PC-9 (cell line): ENCODE data around the gene DNMBP. TPM values are rescaled to one million over a fixed set of nuclear protein-coding genes. Genes with fewer than 3 reads are reported as not detected.

Source experiments
- BruUV-seq: library from RNA; stranded (reverse); fragments of 400-500 nt; replicated peaks from 2 replicates; lab custom pipeline; 2021; lab: Mats Ljungman, UMichigan
- CTCF ChIA-PET: fragments of 300-600 bp; sonication (Branson Sonifier 250); formaldehyde crosslinking; loops from one replicate; lab custom pipeline; 2022; ENCODE audit warnings: antibody characterized with exemption; lab: Charles Lee
- POLR2A ChIA-PET: fragments of 300-600 bp; sonication (Branson Sonifier 250); formaldehyde crosslinking; loops from one replicate; lab custom pipeline; 2022; ENCODE audit warnings: antibody characterized with exemption; ENCODE audit not compliant: unreplicated experiment; lab: Charles Lee
- DNase-seq, 2 experiments: peaks; one replicate each; pipeline versions ENCODE4 v3.0.0 to v3.0.0-alpha.2; 2015 to 2022; ENCODE audit warnings: mixed read lengths in 1 of 2
- H2AFZ ChIP-seq: fragments of 200-600 bp; sonication (generic); 2 replicates; pipeline ENCODE4 v1.8.1; 2017; ENCODE audit warnings: antibody characterized with exemption
- H3F3A ChIP-seq: fragments of 200-600 bp; sonication (generic); 2 replicates; pipeline ENCODE4 v1.8.1; 2017; ENCODE audit warnings: antibody characterized with exemption, mild to moderate bottlenecking, low read depth; ENCODE audit not compliant: insufficient read depth
- H3K27ac ChIP-seq: fragments of 200-600 bp; sonication (generic); 2 replicates; pipeline ENCODE4 v1.6.1; 2016; ENCODE audit warnings: mixed run types
- H3K27me3 ChIP-seq: fragments of 200-600 bp; sonication (generic); 2 replicates; pipeline ENCODE4 v1.6.1; 2016; ENCODE audit warnings: low read depth, mixed run types; ENCODE audit not compliant: insufficient read depth
- H3K36me3 ChIP-seq: fragments of 200-600 bp; sonication (generic); 2 replicates; pipeline ENCODE4 v1.6.1; 2016; ENCODE audit warnings: low read depth, mixed run types
- H3K4me1 ChIP-seq: fragments of 200-600 bp; sonication (generic); replicated peaks from 2 replicates; pipeline ENCODE4 v1.6.1; 2016; ENCODE audit warnings: mixed run types; ENCODE audit not compliant: insufficient read depth
- H3K4me2 ChIP-seq: fragments of 200-600 bp; sonication (generic); 2 replicates; pipeline ENCODE4 v1.6.1; 2017; ENCODE audit warnings: mixed run types
- H3K4me3 ChIP-seq: fragments of 200-600 bp; sonication (generic); 2 replicates; pipeline ENCODE4 v1.6.1; 2016; ENCODE audit warnings: mixed run types
- H3K79me2 ChIP-seq: fragments of 200-600 bp; sonication (generic); 2 replicates; pipeline ENCODE4 v1.6.1; 2017; ENCODE audit warnings: low read depth, mixed run types
- H3K9me2 ChIP-seq: fragments of 200-600 bp; sonication (generic); 2 replicates; pipeline ENCODE4 v1.8.1; 2017; ENCODE audit warnings: mild to moderate bottlenecking; ENCODE audit not compliant: insufficient read depth
- H3K9me3 ChIP-seq: fragments of 200-600 bp; sonication (generic); 2 replicates; pipeline ENCODE4 v1.8.1; 2016; ENCODE audit warnings: low read depth; ENCODE audit not compliant: insufficient read depth
- H4K20me1 ChIP-seq: fragments of 200-600 bp; sonication (generic); 2 replicates; pipeline ENCODE4 v1.8.1; 2017; ENCODE audit not compliant: insufficient read depth
- CTCF ChIP-seq: fragments of 200-600 bp; sonication (generic); conservative IDR thresholded peaks from 2 replicates; pipeline ENCODE4 v1.6.1; 2017; ENCODE audit warnings: mixed run types, antibody characterized with exemption, mild to moderate bottlenecking, moderate library complexity
- EZH2 ChIP-seq: fragments of 200-600 bp; sonication (generic); IDR thresholded peaks from 2 replicates; pipeline ENCODE4 v1.8.0; 2017; ENCODE audit warnings: antibody characterized with exemption, low read depth
- intact Hi-C: fragments of 100-400 bp; cut with micrococcal nuclease; formaldehyde crosslinking; loops from one replicate; pipeline ENCODE4 v1.10.0; 2022; ENCODE audit not compliant: unreplicated experiment
- total RNA-seq: library from RNA; stranded (reverse); gene quantifications from 2 replicates; pipeline ENCODE4 v1.2.3, GENCODE V29; 2021

DNMBP gene
- total RNA-seq, 1 experiment from 2014 or later = 14.9 TPM

- POLR2A ChIA-PET = no interaction called here
- H3K36me3 ChIP-seq = peaks cover 15% of the 10 kb centered on the region; the same call in 1 of the 2 replicates
- TF ChIP-seq CTCF (no peak), EZH2 (no peak)
These were observed 158.9 kb downstream of the DNMBP start for GRCh38 chr10:99850767-99851340.

GRCh38 chr10:99850021-99850766 lies 159.6 kb downstream of the DNMBP start:
- Histone ChIP-seq H4K20me1 (no peaks in the 10 kb centered on the region; the same call in 1 of the 2 replicates), H3K4me1 (no peaks in the 10 kb centered on the region), H3K36me3 (peaks cover 15% of the 10 kb centered on the region; the same call in 1 of the 2 replicates), H3K27me3 (no peaks in the 10 kb centered on the region), H3K4me2 (no peak overlapping the region), H3K9me2 (no peaks in the 10 kb centered on the region), H3K4me3 (no peak overlapping the region), H3F3A (peaks cover 37% of the 10 kb centered on the region; the same call in 1 of the 2 replicates), H3K9me3 (no peaks in the 10 kb centered on the region), H3K79me2 (no peaks in the 10 kb centered on the region), H3K27ac (no peak overlapping the region), H2AFZ (no peak overlapping the region)
- BruUV-seq = no TSS peak
- POLR2A ChIA-PET = no interaction called here
- no peak for TF ChIP-seq EZH2
- CTCF ChIA-PET = interaction anchor here (0.6 kb wide), 1 partner anchor 265 kb away, joined by 6 read pairs; no protein-coding TSS in a partner anchor
- DNase-seq = no peak
- intact Hi-C loops = no loop called here

More at GRCh38 chr10:99850767-99851340, 158.9 kb downstream of the DNMBP start:
- H3K4me3 ChIP-seq = no peak overlapping the region
- H3K27me3 ChIP-seq = no peaks in the 10 kb centered on the region
- H2AFZ ChIP-seq = no peak overlapping the region
- H3K4me2 ChIP-seq = no peak overlapping the region
- no TSS peak for BruUV-seq
- CTCF ChIA-PET = no interaction called here
- no peaks in the 10 kb centered on the region for H3K79me2 ChIP-seq
- no peaks in the 10 kb centered on the region for H3K9me3 ChIP-seq
- no peak overlapping the region for H3K27ac ChIP-seq
- H3F3A ChIP-seq = peaks cover 39% of the 10 kb centered on the region; the same call in 1 of the 2 replicates
- H4K20me1 ChIP-seq = no peaks in the 10 kb centered on the region
- intact Hi-C loops = no loop called here
- DNase-seq = no peak
- H3K4me1 ChIP-seq = no peaks in the 10 kb centered on the region
- H3K9me2 ChIP-seq = no peaks in the 10 kb centered on the region

GRCh38 chr10:99849536-99849935 lies 160.2 kb downstream of the DNMBP start:
- Histone ChIP-seq H3K36me3 (peaks cover 15% of the 10 kb centered on the region; the same call in 1 of the 2 replicates), H3K79me2 (no peaks in the 10 kb centered on the region), H3K4me3 (no peak overlapping the region), H3K27ac (no peak overlapping the region), H3K27me3 (no peaks in the 10 kb centered on the region), H4K20me1 (no peaks in the 10 kb centered on the region; the same call in 1 of the 2 replicates), H2AFZ (no peak overlapping the region), H3K4me1 (no peaks in the 10 kb centered on the region), H3K4me2 (no peak overlapping the region), H3F3A (peaks cover 30% of the 10 kb centered on the region; the same call in 1 of the 2 replicates), H3K9me3 (no peaks in the 10 kb centered on the region), H3K9me2 (no peaks in the 10 kb centered on the region)
- TF ChIP-seq EZH2 = no peak
- no peak for TF ChIP-seq CTCF
- no TSS peak for BruUV-seq
- intact Hi-C loops = no loop called here
- no peak for DNase-seq
- ChIA-PET CTCF (interaction anchor here (0.6 kb wide), 1 partner anchor 266 kb away, joined by 6 read pairs; no protein-coding TSS in a partner anchor), POLR2A (no interaction called here)
